HG03342 (cell line): ENCODE data around the gene OPN1SW.

Experiments
- ATAC-seq: cut with Tn5 transposase; IDR thresholded peaks from one replicate; pipeline ENCODE4 v1.9.1; 2021; ENCODE audit warnings: mild to moderate bottlenecking, moderate library complexity; ENCODE audit not compliant: unreplicated experiment

Gene OPN1SW

GRCh38 chr7:128734890-128735289 is 40.7 kb downstream of the OPN1SW start:
- no peak for ATAC-seq

- no peak for ATAC-seq
Observed at GRCh38 chr7:128733278-128733645, 42.3 kb downstream of the OPN1SW start.

DNA sequence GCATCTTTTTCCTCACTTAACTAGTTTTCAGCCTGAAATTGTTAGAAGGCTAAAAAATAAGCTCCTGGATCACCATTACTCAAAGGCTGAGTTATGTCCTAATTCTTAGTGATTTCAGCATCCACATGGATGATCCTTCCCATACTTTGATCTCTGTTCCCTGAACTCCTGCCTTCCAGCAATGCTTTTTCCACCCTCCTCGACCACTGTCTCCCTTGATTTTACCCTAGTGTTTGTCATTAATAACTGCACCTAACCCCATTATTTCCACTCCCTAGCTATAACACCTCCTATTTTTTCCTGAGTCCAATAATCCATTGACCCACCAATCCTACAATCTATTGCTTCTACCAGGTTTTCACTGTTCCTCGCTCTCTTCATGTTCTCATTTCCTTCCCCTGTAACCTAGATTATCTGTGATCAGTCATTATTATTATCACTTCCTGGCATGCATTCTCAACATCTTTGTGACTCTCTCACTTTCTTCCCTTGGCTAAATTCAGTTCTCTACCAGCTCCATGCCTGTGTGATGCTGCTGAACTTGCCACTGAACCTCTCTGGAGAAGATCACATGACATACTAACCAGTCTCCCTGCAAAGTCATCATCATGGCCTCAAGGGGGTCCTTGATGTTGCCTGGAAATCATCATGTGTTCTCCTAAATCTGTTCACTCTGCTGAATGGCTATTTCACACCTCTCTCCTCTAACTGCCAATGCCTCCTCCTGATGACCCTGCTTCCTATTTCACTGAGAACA is 42.9 kb downstream of the OPN1SW start:
- no peak for ATAC-seq

- ATAC-seq, result no peak
Observed at GRCh38 chr7:128731184-128731583, 44.4 kb downstream of the OPN1SW start.

DNA sequence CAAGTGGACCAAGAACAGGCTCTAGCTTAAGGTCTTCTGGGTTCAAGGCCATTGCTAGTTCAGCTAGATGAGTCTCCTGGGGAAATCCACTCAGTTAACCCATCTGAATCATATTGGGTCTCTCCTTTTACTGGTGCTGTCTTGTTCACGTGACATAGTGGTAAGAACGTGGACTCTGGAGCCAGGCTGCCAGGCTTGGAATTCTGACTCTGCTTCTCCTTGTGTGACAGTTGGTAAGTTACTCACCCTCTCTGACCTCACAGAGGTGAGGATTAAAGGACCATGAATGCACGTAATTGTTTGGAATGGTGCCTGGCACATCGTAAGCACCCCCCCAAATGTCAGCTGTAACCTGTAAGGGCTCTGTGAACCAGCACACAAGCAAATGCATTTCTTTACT is 46.1 kb downstream of the OPN1SW start:
- ATAC-seq, result no peak

GRCh38 chr7:128728598-128728997 is 47.0 kb downstream of the OPN1SW start:
- ATAC-seq, result no peak

DNA sequence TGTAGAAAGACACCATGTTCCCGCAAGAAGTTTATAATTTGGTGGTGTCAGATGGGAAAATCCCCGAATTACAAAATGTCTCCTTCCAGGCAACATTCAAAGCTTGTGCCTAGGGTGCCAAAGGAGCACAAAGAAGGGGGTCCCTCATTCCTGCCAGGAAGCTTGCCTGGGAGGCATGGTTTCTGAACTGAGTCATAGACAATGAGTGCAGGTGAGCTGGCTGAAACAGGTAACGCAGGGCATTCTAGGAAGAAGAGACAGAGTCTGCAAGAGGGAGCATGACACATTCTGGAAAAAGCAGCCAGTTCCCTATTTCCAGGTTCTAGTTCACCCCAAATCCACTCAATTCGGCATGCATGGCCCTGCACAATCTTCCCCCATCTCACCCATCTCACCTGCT is 48.4 kb downstream of the OPN1SW start:
- no peak for ATAC-seq

DNA sequence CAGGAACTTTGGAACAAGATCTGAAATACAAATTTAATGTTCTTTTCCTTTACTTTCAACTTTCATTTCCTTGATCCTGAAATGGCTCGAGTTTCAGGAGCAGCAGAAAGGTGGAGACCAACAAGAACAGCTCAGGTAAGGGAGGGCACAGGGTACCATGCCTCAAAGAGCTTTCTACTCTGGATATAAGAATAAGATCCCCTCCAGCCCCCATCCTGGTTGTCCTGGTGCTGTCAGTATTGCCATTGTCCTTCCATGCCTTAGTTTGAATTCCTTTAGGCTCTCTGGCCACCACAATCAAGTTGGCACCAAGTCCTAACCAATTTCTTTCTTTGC is 48.9 kb downstream of the OPN1SW start:
- no peak for ATAC-seq

DNA sequence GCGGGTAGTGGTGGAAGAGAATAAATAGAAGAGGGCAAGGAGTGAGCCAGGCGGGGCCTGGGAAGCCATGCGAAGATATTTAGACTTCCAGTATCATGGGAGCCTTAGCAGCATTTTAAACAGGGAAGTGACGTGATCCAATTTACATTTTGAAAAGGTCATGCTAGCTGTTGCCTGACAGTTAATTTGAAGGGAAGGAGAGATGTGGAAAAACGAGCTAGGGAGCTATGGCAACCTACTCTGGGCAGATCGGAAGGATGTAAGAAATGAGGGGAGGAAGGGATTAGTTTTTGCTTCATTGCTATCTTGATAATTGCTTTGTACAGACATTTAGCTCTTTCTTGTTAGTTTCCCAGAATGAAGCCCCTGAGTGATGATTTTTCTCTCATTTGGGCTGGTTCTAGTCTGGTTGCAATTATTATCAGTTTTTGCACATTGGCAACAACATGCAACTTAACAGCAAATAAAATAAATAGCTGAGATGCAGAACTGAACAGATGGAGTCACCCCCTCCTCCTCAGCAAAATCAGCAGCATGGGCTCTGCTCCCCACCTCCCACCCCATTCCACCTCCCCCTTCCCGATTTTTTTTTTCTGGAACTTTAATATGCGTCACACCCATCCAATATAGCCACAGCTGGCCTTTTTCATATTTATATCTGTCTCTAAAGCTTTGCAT is 49.4 kb downstream of the OPN1SW start:
- ATAC-seq, result no peak

DNA sequence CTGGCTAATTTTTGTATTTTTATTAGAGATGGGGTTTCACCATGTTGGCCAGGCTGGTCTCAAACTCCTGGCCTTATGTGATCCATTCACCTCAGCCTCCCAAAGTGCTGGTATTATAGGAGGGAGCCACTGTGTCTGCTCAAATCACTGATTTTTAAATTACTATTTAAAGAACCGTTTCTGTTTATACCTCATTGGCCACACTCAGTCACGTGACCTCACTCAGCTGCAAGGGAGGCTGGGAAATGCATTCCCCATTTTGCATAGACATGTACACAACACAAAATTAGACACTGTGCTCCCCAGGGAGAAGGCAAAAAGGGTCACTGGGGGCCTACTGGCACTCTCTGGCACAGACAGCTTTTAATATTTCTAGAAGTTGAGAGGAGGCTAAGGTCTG is 50.1 kb downstream of the OPN1SW start:
- no peak for ATAC-seq

DNA sequence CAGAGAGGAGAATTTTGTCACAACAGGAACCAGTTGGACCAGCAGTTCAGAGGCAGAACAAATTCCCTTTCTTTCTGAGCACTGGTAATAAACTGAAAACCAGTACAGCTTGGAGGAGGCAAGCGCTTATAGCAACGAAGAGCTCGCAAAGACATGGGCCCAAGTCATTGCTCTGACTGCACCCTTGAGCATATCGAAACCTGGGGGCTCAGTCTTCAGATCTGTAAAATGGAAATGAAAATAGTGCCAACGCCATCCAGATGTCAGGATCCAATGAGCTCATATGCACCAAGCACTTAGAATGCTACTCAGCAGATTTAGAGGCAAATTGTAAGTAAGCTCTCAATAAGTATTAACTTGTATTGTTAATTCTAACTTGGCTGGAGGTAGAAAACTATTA is 50.9 kb downstream of the OPN1SW start:
- ATAC-seq, result no peak
